GM21529 (cell line): ENCODE results near the gene MSX1.

ENCODE experiments used
- ATAC-seq: cut with Tn5 transposase; IDR thresholded peaks from one replicate; pipeline ENCODE4 v1.9.1; 2021; ENCODE audit not compliant: unreplicated experiment

The MSX1 gene

GRCh38 chr4:4840351-4840750 is 19.1 kb upstream of the MSX1 start:
- ATAC-seq: no peak

- no peak for ATAC-seq
These were observed 18.3 kb upstream of the MSX1 start for GRCh38 chr4:4841156-4841555.

- no peak for ATAC-seq
These were observed 16.7 kb upstream of the MSX1 start for GRCh38 chr4:4842476-4843441.

- no peak for ATAC-seq
These were observed 15.7 kb upstream of the MSX1 start for GRCh38 chr4:4843635-4844291.

GRCh38 chr4:4845027-4845426 is 14.4 kb upstream of the MSX1 start:
- ATAC-seq: no peak

DNA sequence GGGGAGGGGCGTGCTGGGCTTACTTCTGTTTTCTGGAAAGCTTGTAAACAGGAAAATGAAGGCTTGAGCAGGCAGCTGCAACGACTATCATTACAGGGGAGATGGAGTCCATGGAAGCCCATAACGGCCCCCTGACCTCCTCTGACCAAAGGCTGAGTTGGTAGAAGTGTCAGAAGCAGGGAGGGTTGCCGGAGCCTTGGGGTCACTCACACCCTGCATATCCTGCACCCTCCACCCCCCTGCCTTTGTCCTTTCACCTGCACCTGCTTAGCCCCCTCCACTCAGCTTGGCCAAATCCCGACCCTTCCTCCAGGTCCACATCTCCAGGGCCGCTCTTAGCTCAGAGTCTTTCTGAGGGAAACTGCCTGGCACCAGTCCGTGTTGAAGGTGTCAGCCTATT is 12.5 kb upstream of the MSX1 start:
- no peak for ATAC-seq

DNA sequence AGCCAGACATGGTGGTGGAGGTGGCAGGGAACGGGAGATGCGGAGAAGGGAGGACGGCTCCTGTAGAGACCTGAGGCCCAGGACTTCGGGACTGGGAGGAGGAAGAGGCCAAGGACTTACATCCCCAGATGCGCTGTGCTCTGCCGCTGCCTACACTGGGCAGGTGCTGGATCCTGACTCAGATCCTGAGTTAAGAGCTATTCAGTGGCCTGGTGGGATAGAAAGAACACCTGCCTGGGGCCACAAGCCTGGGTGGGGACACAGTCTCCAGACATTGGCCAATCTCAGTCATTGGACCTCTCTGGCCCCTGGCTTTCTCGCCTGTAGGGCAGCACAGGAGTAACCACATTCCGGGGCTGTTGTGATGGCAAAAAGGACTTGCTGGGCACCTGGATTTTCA is 10.9 kb upstream of the MSX1 start:
- no peak for ATAC-seq

DNA sequence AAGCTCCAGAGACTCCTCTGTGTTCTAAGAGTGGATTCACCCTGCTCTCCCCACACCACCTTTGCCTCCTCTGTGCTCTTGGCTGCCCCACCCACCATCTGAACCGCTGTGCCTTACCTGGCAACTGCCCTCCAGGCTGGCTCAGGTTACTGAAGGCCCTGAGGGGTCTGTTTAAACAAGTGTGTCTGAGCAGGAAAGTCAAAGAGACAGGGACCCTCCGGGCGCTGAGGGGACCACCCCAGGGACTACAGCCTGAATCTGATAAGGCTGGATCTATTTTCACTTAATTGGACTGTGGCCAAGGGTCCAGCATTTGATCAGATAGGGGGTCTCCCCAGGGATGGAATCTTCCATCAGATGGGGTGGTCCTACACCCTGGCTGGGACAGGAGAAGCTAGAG is 10.4 kb upstream of the MSX1 start:
- ATAC-seq: no peak

DNA sequence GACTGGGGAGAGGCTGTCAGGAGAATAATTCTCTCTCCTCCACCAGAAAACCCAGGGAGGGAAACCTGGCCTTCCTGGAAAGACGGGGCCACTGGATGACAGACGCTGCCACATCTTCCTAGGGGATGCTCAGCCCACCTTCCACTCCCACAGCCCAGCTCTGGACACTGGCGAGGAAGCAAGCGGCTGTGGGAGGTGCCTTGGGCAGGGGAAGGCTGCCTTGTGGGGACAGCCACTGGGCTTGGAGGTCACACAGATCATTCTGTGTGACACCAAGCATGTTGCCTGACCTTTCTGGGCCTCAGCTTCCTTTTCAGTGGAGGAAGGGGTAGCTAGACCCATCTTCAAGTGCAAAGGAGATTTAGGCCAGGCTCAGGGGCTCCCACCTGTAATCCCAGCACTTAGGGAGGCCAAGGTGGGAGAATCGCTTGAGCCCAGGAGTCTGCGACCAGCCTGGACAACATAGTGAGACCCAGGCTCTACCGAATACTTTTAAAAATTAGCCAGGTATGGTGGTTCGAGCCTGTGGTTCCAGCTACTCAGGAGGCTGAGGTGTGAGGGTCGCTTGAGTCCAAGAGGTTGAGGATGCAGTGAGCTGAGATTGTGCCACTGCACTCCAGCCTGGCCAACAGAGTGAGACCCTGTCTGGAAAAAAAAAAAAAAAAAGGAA is 9.8 kb upstream of the MSX1 start:
- ATAC-seq: no peak

DNA sequence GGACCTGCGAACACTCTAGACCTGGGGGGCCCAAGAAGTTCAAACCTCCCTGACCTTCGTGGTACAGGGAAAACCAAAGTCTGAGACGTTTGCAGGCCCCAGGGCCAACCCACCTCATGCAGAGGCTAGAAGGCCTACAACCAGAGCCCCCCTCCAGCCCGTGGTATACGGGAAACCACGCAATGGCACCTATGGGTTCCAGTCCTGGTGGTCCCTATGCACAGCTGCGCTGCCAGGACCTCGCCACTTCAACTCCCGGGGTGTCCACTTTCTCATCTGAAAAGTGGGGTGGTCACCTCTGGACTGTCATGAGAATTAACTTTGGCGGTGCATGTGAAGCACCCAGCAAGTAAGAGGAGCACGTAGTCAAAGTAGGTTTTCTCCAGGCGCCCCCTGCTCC is 8.4 kb upstream of the MSX1 start:
- no peak for ATAC-seq

GRCh38 chr4:4851906-4852305 is 7.6 kb upstream of the MSX1 start:
- no peak for ATAC-seq

DNA sequence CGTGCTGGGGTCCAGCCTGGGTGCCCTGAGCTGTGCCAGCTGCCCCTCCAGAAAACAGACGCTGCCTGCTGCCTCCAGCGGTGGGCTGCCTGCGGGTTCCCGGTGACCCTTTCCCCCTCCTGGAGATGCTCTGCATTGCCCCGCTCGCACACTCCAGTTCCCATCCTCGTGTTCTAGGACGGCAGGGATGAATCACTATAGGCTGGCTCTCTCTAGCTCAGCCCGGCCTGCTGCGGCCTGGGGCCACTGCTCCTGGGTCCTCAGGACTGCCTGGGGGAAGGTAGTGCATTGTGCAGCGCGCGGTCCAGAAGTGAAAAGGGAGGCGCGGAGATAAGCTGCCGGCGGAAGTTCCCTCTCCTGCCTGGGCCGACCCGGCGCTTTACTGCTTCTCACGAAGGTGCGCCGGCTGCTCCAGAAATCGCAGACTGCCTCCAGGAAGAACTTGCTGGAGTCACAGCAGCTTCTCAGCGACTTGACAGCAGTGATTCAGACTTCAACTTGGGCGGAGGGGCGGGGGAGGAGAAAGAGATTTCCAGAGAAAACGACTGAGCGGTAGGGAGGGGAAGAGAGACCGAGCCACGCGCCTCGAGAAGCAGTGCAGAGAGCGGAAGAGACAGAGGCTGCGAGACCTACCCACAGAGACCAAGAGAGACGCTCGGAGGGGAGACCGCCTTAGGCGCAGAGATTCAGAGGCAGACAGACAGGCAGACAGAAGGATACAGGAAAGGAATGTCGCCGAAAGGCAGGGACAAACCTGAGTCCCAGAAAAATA is 6.7 kb upstream of the MSX1 start:
- peak; percentile 56 for ATAC-seq

DNA sequence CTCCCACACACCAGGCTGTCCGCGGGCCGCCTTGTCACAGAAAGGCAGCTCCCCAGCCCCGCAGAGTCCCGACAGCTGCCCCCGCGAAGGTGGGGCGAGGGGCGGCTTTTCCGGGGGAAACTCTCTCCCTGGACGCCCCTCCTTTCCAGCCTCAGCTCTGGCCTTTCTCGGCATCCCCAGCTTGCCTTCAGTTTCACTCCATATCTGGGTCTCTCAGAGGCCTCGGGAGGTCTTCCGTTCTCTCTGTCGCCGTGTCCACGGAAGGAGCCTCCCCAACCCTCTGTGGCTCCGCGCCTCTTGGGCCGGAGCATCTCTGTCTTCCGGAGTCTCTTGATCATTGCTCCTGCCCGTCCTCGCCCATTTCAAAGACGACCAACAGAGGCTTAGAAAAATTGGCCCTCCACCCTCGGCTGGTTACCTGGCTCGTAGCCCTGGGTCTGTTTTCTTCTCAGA is 6.1 kb upstream of the MSX1 start:
- peak; percentile 30 for ATAC-seq

GRCh38 chr4:4853921-4854648 is 5.4 kb upstream of the MSX1 start:
- ATAC-seq: no peak

GRCh38 chr4:4854649-4855295 is 4.7 kb upstream of the MSX1 start:
- no peak for ATAC-seq

GRCh38 chr4:4855301-4856070 is 4.0 kb upstream of the MSX1 start:
- ATAC-seq: no peak

DNA sequence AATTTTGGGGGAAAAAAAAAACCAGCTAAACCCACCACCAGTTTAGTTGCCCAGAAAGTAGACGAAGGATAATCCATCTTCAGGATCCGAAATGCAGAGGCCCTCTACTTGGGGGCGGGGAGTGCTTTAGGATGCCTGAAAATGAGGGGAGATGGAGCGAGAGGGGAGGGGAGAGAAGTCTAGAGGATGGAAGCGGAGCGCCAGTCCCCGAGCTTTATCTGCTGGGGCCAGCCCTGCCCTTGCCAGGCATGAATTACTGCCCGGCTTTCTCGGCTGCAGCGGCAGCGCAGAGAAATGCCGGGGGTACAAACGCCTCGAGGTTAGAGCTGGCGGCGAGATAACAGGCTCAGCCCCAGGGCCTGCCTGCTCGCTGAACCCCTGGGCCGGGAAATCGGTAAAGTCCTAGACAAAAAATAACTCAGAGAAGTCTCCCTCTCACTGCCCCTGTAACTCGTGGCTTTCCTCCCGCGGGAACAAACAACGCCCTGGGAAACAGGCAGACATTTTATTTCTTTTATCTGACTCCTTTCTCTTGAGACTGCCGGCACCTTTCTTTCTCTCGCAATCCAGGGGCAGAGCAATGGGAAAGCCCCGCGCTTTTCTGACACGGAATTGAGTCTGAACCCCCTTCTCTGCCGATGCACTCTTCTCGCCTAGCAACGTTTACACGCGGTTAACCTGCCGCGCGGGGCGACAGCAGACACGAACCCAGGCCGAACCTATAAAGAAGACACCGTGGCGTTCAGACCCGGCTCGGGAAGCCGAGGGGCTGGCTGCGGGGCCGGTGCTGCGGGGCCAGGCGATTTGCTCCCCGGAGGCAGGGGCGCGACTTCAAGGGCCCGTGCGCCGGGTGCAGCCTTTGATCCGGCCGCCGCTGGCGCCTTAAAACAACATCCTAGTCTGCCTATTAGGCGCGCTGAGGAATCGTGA is 3.1 kb upstream of the MSX1 start:
- ATAC-seq: no peak
